ENCODE measurements around the gene INPP4B.

The INPP4B gene

GRCh38 chr4:142721187-142721586 is 124.9 kb downstream of the INPP4B start:
- no peak for DNase-seq

DNA sequence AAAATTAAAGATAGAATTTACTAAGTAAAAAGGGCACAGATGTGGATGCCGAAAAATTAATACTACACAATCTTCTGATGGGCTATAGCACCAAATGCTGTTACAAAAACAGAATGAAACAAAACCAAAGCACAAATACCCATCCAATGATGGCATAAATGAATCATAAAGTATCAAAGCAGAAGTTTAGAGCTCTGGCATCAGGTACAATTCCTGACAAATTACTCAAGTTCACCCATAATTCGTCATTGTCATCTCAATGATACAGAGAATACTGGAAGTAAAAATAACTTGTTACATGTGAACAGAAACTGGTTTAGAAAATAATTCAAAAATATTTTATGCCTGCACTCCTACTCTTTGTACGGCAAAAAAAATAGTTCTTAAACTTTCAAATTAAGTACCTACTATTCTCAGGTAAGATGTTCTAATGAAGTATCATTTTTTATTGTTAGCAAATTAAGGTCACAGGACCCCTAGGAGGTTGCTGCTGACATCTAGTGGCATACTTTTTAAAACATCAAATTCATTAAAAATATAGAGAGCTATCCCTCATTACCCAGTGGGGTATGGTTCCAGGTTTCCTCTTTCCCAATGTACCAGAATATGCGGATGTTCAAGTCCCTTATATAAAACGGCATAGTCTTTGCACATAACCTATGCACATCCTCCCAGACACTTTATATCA is 126.1 kb downstream of the INPP4B start:
- no peak for DNase-seq

DNA sequence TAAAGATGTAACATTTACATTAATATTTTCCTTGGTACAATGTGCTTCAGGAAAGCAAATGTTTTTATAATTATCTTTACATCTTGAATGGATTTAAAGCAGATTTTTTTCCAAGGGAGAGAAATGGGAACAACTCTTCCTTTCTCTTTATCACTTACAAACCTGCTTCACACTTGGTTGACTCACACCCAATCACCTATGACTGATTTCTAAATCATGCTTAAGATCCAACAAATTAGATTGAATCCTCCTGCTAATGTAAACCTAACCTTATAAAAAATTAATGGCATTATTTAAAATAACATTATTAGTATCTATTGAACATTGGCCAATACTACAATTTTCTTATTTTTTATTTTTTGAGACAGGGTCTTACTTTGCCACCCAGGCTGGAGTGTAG is 127.1 kb downstream of the INPP4B start:
- DNase-seq: no peak

DNA sequence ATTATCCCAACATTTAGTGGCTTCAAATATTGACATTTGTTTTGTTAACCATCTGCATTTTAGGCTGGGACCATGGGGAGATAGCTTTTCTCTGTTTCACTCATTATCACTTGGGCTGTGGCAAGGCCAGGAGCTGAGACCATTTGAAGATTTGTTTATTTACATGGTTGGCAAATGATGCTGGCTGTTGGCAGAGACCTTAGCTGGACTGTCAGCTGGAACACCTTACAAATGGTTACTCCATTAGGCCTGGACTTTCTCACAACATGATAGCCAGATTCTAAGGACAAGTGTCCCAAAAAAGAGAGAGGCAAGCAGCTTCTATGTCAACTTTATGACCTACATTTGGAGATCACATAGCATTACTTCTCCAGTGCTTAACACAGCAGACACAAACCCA is 130.4 kb downstream of the INPP4B start:
- no peak for DNase-seq

GRCh38 chr4:142713282-142714030 is 132.6 kb downstream of the INPP4B start:
- DNase-seq: no peak

DNA sequence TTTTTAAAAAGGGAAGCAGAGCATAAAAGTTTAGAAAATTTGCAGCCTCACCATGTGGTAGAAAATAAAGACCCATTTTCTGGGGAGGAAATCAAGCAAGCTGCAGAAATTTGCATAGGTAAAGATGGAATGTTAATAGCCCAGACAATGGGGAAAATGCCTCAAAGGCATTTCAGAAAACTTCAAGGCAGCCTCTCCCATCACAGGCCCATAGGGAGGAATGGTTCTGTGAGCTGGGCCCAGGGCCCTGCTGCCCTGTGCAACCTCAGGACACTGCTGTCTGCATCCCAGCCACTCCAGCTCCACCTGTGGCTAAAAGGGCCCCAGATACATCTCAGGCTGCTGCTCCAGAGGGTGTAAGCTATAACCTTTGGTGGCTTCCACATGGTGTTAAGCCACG is 137.9 kb downstream of the INPP4B start:
- DNase-seq: no peak

- no peak for DNase-seq
Observed at GRCh38 chr4:142707401-142707800, 138.7 kb downstream of the INPP4B start.

DNA sequence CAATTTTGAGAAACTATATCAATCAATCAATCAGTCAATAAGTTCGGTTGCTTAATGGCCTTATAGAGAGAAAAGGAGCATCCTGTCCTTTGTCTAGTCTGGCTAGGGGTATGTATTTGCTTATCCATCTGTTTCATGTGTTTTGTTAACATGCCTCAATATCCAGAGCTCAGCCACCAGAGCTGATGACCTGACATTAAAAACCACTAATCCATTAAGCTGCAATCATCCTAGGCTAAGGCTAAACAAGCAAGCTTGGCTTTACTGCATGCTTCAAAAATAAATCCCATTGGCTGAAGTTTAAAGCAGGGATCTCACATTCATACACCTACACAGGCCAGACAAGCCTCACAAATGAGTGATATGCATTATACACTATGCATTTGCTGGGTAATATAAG is 139.7 kb downstream of the INPP4B start:
- DNase-seq: no peak

DNA sequence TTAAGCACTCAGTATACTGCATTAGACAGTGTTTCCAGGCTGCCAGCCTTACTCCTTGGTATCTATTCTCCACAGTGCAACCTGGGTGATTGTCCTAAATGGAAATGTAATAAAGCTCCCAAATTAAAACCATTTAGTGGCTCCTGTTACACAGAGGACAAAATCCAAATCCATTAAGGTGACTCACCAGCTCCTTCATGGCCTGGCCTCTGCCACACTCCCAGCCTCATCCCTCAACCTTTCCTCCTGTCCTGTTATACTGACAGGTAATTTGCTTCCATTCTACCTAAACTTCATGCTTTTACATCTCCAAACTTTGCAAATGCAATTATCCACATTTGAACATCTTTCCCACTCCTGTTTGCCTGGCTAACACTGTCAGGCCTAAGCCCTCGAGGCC is 140.3 kb downstream of the INPP4B start:
- DNase-seq: no peak

- no peak for DNase-seq
Observed at GRCh38 chr4:142703694-142704309, 142.3 kb downstream of the INPP4B start.

- no peak for DNase-seq
Observed at GRCh38 chr4:142701017-142701416, 145.1 kb downstream of the INPP4B start.

GRCh38 chr4:142700531-142700930 is 145.6 kb downstream of the INPP4B start:
- DNase-seq: no peak

GRCh38 chr4:142698552-142698951 is 147.5 kb downstream of the INPP4B start:
- DNase-seq: no peak

GRCh38 chr4:142697928-142698327 is 148.2 kb downstream of the INPP4B start:
- DNase-seq: no peak

DNA sequence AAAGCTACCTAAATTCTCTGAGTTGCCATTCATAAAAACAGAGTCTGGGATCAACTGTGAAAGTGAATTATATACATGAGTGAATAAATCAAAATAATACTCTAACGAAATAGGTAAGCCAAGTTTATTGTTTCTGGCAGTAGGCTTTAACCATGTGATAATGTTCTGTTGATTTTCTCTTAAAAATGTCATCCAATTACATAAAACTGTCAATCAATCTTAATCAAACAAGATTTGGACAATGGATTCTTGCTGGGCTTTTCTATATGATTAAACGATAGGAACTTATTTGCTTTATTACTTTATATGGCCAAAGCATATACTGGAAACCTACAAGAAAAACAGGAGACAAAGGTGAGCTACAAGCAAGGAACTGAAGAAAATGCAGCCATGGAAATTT is 148.8 kb downstream of the INPP4B start:
- no peak for DNase-seq

DNA sequence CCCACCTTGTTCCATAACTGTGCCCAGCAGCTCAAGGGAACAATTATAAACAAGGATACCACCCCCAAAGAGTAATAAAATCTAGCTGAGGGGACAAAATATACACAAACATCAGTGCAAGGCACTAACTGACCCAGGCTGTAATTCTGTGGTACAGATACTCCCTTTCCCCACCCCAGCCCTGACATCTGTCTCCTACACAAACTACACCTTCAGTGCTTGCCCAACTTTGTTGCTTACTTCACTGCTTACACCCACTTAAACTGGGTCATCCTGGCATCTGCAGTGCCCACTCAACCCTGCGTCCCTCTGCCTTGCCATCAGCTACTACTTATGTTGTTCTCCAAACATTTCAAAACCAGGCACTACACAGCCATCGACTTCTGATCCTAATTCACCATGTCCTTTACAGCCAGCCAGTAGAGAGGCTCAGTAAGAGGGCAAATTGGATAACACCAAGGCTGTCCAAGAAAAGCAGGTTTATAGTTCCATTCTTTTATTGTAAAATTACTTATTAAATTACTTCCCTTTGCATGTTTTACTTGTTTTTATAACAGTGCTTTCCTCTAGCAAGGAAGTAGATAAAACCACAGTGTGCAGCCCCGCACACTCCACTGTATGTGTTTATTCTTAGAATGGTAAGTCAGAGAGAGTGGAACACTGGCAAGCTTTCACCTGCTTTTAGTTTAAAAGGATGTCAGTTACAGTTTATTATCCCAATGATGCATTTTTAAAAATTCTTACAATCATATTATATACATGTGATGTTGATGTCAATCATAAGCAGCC is 149.6 kb downstream of the INPP4B start:
- DNase-seq: no peak

DNA sequence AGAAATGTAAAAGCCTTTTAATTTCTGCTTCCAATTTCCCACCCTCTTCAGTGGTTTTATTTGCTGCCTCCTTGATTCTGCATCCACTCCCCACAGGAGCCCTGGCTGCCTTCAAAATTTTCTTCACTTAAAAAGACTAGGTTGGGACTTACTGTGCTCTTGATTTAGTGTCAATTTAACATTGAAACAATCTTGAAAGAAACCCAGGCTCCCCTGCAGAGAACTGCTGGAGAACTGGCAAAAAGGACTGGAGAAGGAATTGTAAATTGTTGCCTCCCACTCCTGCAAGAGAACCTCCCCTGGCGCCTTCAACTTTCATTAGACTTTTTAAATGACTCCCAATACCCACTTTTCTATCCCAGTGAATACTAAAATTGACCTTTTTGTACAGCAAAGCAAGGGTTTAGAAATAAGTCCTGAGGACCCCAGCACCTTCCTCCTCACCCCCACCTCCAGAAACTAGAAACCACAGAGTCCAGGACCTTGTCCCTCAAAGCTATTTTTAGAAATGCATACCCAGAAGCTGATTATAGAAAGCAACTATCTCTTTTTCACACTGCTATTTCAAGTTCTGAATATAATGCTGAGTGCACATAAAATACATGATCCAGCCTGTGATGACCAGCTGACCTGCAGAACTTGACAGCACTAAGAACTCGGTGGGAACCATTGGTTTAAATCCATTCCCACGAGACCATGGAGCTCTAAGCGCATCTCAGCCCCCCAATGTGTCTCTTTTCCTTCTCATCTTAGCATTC is 155.5 kb downstream of the INPP4B start:
- DNase-seq: no peak

- no peak for DNase-seq
Observed at GRCh38 chr4:142687547-142688275, 158.4 kb downstream of the INPP4B start.

DNA sequence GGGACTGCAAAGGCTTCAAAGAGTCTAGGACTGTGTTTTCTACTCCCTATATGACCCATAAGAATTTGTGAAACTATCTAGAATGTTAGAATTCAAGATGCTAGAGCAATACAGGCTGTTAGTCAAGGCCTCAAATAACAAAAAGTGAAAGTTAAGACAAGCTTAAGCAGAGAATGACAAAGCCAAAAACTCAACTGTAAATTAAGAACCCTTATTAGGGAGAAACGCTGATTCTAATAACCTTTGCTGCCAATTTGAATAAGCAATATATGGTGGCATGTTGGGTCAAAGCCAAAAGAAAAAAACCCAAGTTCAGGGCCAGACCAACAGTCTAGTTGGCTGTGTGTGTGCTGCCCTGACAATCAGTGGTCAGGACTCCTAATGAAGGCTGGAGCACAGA is 160.0 kb downstream of the INPP4B start:
- no peak for DNase-seq

- DNase-seq: no peak
Observed at GRCh38 chr4:142683997-142684396, 162.1 kb downstream of the INPP4B start.

DNA sequence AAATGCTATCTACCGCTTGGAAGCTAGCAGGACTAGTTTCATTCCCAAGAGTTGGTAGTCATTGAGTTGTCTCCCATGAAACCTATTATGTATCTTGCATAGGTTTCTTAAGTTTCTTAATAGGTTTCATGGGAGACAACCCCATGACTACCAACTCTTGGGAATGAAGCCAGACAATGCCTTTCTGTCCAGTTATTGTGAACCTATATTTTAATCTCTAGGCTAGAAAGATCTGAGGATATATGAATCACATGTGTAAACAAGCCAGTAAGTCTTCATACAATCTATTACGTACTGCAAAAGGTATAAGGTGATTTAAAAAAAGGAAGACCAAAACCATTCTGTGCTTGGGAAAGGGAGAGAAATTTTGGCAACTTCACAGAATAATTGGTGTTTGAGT is 162.6 kb downstream of the INPP4B start:
- DNase-seq: no peak

DNA sequence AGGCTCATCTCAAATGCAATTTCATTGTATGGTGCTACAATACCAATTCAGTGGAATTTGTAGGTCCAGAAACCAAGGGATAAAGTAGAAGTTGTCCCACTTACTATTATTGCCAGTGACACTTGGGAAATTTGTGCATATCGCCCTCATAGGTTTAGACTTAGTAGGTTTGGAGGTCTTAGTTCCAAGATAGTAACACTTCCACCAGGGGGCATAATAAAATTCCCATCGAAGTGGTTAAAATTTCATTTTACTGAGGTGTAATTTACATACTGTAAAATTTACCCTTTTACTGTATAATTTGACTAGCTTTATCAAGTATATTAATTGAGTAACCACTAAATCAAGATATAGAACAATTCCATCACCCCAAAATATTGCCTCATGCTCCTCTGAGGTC is 174.6 kb downstream of the INPP4B start:
- no peak for DNase-seq
